EL (cell line): ENCODE results near the gene MED4.

Experiments
- DNase-seq: peaks from one replicate; pipeline ENCODE4 v3.0.0-alpha.2; 2016

MED4 gene

GRCh38 chr13:48094781-48095502, at the start of gene MED4:
Gene MED4, minus strand, starts transcription at chr13:48095104. Its CDS starts 26 bp downstream, at chr13:48095078.
- peak; percentile 91 for DNase-seq

GRCh38 chr13:48144413-48145035, 49.6 kb upstream of the MED4 start:
- no peak for DNase-seq

- DNase-seq = no peak
Measured at GRCh38 chr13:48142436-48142835, 47.5 kb upstream of the MED4 start.

GRCh38 chr13:48138270-48138669, 43.4 kb upstream of the MED4 start:
- DNase-seq = no peak

GRCh38 chr13:48132961-48133360, 38.1 kb upstream of the MED4 start:
- no peak for DNase-seq

- DNase-seq = no peak
Measured at GRCh38 chr13:48131533-48131932, 36.6 kb upstream of the MED4 start.

GRCh38 chr13:48126944-48127830, 32.3 kb upstream of the MED4 start:
- DNase-seq = peak; percentile 68

- DNase-seq = no peak
Measured at GRCh38 chr13:48125794-48126228, 30.9 kb upstream of the MED4 start.

GRCh38 chr13:48123812-48124211, 28.9 kb upstream of the MED4 start:
- DNase-seq = no peak

- DNase-seq = no peak
Measured at GRCh38 chr13:48121733-48122132, 26.8 kb upstream of the MED4 start.

- no peak for DNase-seq
Measured at GRCh38 chr13:48120241-48120640, 25.3 kb upstream of the MED4 start.

GRCh38 chr13:48118030-48118429, 23.1 kb upstream of the MED4 start:
- DNase-seq = no peak

GRCh38 chr13:48116808-48117207, 21.9 kb upstream of the MED4 start:
- no peak for DNase-seq

GRCh38 chr13:48113756-48114130, 18.8 kb upstream of the MED4 start:
- DNase-seq = no peak

- peak; percentile 49 for DNase-seq
Measured at GRCh38 chr13:48112896-48113755, 18.2 kb upstream of the MED4 start.

GRCh38 chr13:48110931-48111721, 16.2 kb upstream of the MED4 start:
- DNase-seq = no peak

GRCh38 chr13:48110132-48110868, 15.4 kb upstream of the MED4 start:
- DNase-seq = peak; percentile 26

GRCh38 chr13:48108106-48108505, 13.2 kb upstream of the MED4 start:
- DNase-seq = no peak

GRCh38 chr13:48097793-48098192, 2.9 kb upstream of the MED4 start:
- DNase-seq = no peak

- DNase-seq = no peak
Measured at GRCh38 chr13:48096670-48097069, 1.8 kb upstream of the MED4 start.

- DNase-seq = peak; percentile 8
Measured at GRCh38 chr13:48094404-48094780, 512 bp downstream of the MED4 start.
